Inferior parietal cortex (tissue), 1 donor: ENCODE measurements around the gene RETSAT.
A peak's percentile ranks its signal among the peaks of the same experiment; 100 is the strongest.
"Not testable (repeated sequence)": the region's sequence is repeated elsewhere in the genome, so short reads cannot be mapped to it uniquely, and the experiment has no call there.

Experiments used
- DNase-seq: peaks from one replicate; pipeline ENCODE4 v3.0.0-alpha.2; 2016; ENCODE audit errors: extremely low spot score

Gene RETSAT

DNA sequence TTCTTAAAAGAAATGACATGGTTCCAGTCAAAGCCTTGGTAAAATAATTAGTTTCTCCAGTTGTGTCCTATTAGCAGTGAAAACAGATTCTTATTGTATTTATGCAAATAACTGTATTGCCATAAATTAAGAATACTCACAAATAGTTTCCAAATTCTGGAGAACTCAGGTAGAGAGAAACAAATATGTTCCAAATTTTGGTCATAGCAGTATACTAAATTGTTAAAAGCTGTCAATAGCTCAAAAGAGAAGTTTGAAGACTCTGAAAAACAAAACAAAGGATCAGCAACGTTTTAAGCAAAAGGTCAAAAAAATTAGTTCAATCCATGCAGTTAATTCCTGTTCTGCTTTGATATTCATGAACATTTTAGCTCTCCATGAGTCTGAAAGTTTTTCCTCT, 25.7 kb upstream of the RETSAT start:
- no peak for DNase-seq

DNA sequence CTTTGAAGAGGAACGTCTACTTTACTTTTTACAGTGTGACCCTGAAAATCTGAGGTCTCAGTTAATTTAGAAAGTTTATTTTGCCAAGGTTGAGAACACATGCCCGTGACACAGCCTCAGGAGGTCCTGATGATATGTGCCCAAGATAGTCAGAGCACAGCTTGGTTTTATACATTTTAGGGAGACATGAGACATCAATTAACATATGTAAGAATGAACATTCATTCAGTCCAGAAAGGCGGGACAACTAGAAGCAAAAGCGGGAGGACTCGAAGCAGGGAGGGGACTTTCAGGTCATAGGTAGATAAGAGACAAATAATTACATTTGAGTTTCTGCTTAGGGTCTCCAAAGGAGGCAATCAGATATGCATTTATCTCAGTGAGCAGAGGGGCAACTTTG, 23.9 kb upstream of the RETSAT start:
- DNase-seq, result no peak

DNA sequence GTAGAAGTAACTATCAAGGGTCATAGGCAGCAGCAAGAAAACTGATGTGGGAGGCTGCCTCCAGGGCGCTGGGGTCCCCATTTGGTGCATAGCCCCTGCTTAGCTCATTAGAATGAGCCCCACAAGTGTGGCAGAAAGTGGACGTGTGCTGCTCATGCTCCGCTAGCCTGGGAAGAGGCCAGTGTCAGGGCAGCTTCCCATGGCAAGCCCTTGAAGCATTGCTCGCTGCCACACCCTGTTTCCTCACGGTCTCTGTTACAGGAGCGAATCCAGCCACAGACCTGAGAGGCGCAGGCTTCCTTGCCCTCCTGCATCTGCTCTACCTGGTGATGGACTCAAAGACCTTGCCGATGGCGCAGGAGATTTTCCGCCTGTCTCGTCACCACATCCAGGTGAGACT, 22.8 kb upstream of the RETSAT start:
- DNase-seq, result no peak

DNA sequence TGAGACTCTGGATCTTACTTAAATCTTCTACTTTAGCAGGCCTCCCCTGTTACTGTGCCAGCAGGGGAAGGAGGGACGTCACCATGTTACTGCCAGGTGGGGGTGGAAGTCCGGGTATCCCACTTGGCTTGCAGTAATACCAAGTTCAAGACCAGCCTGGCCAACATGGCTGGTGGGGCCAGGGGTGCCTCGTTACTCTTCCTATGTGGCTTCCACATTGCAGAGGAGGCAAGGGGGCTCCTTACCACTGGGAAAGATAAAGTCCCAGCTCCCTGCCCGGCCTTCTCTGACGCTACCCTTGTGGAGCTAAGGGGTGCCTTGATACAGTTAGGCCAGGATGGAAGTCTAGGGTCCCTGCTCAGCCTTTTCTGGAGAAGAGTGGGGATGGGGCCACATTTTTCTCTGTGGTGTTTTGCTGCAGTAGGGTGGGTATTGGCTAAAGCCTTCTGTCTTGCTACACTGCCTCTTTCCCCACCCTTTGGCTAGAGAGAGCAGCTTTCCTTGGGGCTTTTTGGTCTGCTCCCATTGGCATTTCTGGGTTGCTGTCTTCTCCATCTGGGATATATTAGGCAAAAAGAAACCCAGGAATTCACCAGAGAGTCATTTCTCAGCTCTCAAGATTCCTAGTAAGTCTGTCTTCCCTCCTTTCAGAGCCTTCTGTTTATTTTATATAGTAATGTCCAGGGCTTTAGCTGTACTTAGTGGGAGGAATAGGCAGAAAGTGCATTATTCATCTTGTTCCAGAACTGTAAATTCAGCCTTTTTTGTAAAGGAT, 22.1 kb upstream of the RETSAT start:
- no peak for DNase-seq

GRCh38 chr2:85371045-85371444, 16.7 kb upstream of the RETSAT start:
- no peak for DNase-seq

GRCh38 chr2:85369500-85369899, 15.2 kb upstream of the RETSAT start:
- DNase-seq, result no peak

DNA sequence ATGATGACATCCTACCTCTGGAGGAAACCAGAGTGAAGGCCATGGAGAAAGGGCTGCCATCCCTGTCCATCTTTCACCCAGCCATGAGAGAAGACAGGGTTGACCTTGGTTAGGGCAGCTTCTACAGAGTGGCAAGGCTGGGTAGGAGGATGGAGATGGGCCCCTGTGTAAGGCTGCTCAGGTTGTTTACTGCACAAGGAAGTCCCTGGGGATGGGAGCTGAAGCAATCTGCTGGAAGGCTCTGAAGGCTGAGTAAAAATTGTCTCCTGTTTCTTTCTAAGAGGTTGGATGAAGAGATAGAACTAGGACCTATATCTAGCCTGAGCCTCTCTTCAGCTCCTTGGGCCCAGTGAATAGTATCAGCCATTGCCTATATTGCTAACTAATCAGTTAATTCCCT, 14.6 kb upstream of the RETSAT start:
- no peak for DNase-seq

- DNase-seq, result no peak
Measured at GRCh38 chr2:85367180-85367579, 12.9 kb upstream of the RETSAT start.

GRCh38 chr2:85362653-85363387, 8.5 kb upstream of the RETSAT start:
- not testable (repeated sequence) for DNase-seq

GRCh38 chr2:85357736-85358135, 3.4 kb upstream of the RETSAT start:
- DNase-seq, result no peak

GRCh38 chr2:85356186-85356585, 1.9 kb upstream of the RETSAT start:
- no peak for DNase-seq

DNA sequence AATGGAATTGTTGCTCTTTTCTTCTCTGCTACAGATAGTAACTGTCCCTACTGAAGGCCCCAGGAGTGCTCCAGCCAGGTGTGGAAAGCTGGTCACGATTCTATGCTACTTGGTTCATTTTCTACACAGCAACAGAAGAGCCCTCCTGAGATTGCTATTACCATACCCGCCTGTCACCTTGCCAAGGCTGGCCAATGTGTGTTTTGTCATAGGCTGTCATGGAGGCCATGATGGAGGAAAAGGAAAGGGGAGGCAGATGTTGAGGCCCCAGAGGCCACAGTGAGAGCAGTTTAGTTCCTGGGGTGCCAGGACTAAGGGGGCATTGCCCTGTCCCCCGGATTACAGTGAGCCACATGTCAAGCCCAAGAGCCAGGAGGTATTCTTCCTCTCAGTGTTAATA, 1.2 kb upstream of the RETSAT start:
- DNase-seq, result no peak

- no peak for DNase-seq
Measured at GRCh38 chr2:85355073-85355410, 714 bp upstream of the RETSAT start.

GRCh38 chr2:85353876-85354285, 447 bp downstream of the RETSAT start:
- DNase-seq, result no peak

DNA sequence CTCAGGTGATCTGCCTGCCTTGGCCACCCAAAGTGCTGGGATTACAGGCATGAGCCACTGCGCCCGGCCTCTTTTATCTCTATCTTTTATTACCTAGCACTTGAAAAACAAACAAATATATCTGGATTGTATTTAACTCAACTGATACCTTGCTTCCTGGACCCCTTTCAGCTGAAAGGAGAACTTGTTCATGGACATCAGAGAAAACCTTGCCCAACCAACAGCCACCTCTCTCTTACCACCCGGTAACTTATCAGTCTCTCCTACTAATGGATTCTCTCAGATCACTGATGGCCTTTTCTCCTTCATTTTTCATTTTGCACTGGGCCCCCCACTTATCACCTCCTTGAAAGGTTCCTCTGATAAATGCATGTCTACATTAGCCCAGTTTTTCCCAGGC, 6.7 kb downstream of the RETSAT start:
- no peak for DNase-seq

DNA sequence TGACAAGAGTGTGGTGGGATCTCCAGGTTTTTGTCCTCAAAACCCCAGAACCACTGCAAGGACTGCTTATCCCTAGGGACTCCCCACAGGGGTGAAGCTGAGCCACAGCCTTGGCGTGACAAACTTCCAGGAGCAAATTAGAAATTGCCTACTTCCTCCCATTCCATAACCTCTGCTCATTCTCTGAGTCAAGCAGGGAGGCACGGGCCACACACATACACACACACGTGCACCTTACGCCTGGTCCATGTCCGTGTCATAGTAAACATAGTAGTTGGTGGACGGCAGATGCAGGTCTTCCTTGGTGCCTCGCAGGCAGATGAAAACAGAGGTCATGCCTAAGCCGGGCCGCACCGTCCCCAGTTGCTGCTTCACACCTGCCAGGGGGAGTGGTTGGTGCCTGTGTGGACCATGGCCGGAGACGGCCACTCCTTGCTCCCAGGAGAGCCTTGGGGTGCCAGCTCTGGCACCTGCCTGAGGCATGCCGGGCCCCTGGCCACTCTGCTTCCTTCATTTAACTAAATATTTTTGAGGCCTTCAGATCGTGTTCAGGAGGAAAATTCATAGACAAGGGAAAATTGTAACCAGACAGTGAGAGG, 9.9 kb downstream of the RETSAT start:
- no peak for DNase-seq

DNA sequence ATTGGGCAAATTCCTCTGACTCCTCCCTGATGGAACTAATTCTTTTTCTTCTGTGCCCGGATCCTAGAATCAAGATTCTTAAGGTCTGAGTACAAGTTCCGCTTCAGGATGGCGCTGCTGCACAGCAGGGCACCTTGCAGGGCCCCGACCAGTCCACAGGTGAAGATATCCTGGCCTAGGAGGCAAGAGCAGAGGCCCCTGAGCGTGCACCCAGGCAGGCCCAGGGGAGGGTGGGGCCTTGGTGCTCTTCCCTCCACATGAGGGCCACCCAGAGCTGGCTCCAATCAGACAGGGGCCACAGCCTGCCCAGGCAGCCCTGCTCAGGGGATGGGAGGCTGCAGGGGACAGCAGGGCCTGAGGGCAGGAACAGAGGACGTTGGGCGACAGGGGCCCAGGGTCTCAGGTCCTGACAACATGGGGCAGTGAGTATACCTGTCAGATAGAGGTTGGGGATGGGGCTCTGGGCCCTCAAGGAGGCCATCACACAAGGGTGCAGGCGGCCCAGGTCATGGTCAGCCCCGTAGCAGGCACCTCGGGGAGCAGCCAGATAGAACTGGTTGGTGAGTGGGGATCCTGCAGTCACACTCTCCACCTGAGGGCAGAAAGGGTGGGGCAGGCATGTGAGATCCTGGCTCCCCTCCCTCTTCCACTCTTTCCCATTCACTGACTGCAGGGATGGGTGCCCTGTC, 11.0 kb downstream of the RETSAT start:
- not testable (repeated sequence) for DNase-seq

- no peak for DNase-seq
Measured at GRCh38 chr2:85342156-85342555, 12.2 kb downstream of the RETSAT start.

- no peak for DNase-seq
Measured at GRCh38 chr2:85341269-85342029, 12.9 kb downstream of the RETSAT start.

- peak; percentile 5 for DNase-seq
Measured at GRCh38 chr2:85340034-85340892, 14.1 kb downstream of the RETSAT start.

- DNase-seq, result no peak
Measured at GRCh38 chr2:85334928-85335327, 19.4 kb downstream of the RETSAT start.
